ENCODE measurements around the gene DCLK1.

DCLK1 gene

DNA sequence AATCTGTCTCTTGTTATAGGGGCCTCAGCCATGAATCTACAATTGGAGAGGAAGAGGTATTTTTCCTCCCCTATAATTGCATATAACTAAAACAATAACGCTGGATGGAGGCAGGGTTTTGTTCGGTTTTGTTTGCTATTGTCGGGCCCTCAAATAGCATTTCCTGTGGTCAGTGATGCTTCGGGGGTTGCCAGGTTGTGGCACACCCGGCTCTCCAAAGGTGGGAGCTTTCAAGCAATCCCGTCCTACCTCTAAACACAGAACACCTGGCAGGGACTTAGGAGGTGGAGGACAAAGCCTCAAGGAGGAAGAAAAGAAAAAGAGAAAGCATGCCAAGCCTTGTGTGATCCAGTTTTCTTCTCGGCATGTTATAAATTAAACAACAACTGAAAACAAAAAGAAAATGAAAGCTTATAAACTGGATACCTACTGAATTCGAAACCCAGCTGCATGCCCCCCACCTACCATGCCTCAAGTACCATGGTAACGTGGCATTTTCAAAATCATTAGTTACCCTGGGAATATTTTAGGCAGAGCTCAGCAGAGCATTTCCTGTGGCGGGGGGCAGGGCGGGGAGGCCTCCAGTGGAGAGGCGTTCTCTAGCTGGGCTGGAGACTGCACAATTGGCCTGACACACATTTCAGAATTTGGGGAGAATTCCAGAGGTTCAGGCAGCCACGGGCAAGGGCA is 213.8 kb downstream of the DCLK1 start:
- TF ChIP-seq, protein P1, sequence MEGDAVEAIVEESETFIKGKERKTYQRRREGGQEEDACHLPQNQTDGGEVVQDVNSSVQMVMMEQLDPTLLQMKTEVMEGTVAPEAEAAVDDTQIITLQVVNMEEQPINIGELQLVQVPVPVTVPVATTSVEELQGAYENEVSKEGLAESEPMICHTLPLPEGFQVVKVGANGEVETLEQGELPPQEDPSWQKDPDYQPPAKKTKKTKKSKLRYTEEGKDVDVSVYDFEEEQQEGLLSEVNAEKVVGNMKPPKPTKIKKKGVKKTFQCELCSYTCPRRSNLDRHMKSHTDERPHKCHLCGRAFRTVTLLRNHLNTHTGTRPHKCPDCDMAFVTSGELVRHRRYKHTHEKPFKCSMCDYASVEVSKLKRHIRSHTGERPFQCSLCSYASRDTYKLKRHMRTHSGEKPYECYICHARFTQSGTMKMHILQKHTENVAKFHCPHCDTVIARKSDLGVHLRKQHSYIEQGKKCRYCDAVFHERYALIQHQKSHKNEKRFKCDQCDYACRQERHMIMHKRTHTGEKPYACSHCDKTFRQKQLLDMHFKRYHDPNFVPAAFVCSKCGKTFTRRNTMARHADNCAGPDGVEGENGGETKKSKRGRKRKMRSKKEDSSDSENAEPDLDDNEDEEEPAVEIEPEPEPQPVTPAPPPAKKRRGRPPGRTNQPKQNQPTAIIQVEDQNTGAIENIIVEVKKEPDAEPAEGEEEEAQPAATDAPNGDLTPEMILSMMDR (IDR thresholded peaks at IDR 0.05; ENCODE audit: insufficient read depth, low read length, missing control alignments) = no peak
- no peak for DNase-seq (ENCODE audit: low read depth, low spot score)
- peak overlapping the region; percentile 10 for H3K4me3 ChIP-seq (ENCODE audit: low read depth, low read length)
- ChIA-PET CTCF (interaction anchor here (1.3 to 1.5 kb wide), 2 partner anchors 11 to 102 kb away, joined by 3 read pairs; no protein-coding TSS in a partner anchor), POLR2A (no interaction called here)

DNA sequence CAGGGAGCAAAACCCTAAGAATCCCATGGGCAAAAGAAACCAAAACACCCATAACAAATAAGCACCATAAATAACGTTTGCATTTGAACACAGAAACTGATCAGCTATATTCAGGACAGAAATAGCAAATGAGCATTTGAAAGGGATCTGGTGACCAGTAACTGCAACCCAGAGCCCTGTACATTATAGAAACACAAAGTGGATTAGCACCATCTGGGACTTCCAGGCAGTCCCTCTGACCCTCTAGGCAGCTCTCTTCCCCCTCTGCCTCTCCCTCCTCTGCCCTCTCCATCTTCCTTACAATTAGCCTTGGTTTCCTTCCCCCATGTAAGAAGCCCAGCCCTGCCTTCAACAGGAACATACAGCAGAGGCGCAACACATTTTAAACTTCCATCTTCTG is 215.0 kb downstream of the DCLK1 start:
- no peak overlapping the region for H3K4me3 ChIP-seq (ENCODE audit: low read depth, low read length)
- ChIA-PET CTCF (interaction anchor here (1.2 to 1.3 kb wide), 2 partner anchors 12 to 62 kb away, joined by 3 read pairs; no protein-coding TSS in a partner anchor), POLR2A (no interaction called here)
- no peak for DNase-seq (ENCODE audit: low read depth, low spot score)
- TF ChIP-seq, protein P1 (IDR thresholded peaks at IDR 0.05; ENCODE audit: insufficient read depth, low read length, missing control alignments) = no peak

DNA sequence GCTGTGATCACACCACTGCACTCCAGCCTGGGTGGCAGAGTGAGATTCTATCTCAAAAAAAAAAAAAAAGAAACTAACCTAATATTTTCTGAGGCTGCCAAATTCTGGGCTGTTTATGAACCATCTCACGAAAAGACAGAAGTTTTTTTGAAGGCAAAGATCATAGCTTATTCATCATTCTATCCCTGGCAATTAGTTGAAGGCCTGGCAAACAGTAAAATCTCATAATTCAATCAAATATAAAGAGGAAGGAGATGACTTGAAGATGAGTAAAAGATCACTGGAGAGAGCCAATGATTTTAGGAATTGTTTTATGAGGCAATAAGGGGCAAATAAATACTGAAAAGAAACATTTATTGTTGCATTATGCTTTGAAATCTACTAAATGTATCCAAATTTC is 216.5 kb downstream of the DCLK1 start:
- TF ChIP-seq, protein P1 (IDR thresholded peaks at IDR 0.05; ENCODE audit: insufficient read depth, low read length, missing control alignments) = no peak
- POLR2A ChIA-PET = no interaction called here

DNA sequence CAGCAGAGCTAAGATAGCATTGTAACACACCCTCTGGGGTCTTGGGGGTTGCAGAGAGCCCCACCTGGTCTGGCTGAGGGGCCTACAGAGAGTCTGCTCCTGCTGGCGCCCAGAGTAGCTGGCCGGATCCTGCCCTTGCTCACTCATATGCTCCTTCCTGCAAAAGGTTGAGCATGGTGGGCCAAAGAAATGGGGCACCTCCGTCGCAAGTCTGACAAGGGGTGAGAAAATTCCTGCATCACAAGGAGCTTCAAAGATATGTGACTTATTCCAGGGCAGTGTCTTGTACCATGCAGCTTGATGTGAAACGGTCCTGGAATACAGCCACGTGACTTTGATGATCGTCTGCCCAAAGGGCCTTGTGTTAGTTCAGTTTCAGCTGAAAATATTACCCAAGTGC is 218.3 kb downstream of the DCLK1 start:
- POLR2A ChIA-PET = no interaction called here
- TF ChIP-seq, protein P1 (IDR thresholded peaks at IDR 0.05; ENCODE audit: insufficient read depth, low read length, missing control alignments) = no peak

More for the DNA sequence above, 216.5 kb downstream of the DCLK1 start:
- H3K4me3 ChIP-seq (ENCODE audit: low read depth, low read length) = no peak overlapping the region
- CTCF ChIA-PET = interaction anchor here (0.6 to 1.3 kb wide), 3 partner anchors 20 to 719 kb away, joined by 3 read pairs; no protein-coding TSS in a partner anchor
- DNase-seq (ENCODE audit: low read depth, low spot score) = no peak

DNA sequence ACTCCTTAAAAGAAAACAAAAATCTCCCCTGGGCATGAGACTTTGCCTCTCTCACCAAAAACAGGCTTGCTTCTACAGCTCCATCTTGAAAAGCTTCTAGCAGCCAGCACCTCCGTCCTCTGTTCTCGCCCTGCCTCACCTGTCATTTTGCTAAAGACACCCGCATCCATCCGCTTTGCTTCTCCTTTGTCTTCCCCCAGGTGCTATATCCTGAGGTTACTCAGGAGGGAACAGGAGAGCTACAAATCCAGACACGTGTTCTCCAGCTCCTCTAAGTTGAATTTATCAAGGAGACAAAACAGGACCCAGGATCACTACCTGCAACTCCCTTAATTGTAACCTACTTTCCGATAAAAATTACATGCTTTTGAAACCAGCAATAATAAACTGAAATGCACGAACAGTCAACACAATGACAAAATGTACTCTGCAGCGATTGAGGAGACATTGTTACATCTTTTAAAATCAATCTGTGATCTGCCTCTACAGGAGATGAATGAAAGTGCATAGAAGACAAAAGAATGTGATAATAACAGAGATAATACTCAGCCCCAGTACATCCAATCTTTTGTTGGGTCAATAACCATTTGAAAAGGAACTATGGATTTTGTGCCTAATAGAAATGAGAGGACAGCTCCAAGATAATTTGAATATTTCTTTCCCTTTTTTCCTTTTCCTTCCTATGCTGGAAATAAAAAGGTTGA is 221.2 kb downstream of the DCLK1 start:
- TF ChIP-seq, protein P1 (IDR thresholded peaks at IDR 0.05; ENCODE audit: insufficient read depth, low read length, missing control alignments) = no peak
- ChIA-PET CTCF (interaction anchor here (0.7 kb wide), 1 partner anchor 14 kb away, joined by 3 read pairs; no protein-coding TSS in a partner anchor), POLR2A (no interaction called here)
- no peak overlapping the region for H3K4me3 ChIP-seq (ENCODE audit: low read depth, low read length)
- DNase-seq (ENCODE audit: low read depth, low spot score) = no peak

More for the DNA sequence above, 218.3 kb downstream of the DCLK1 start:
- H3K4me3 ChIP-seq (ENCODE audit: low read depth, low read length) = no peak overlapping the region
- CTCF ChIA-PET = no interaction called here
- no peak for DNase-seq (ENCODE audit: low read depth, low spot score)

DNA sequence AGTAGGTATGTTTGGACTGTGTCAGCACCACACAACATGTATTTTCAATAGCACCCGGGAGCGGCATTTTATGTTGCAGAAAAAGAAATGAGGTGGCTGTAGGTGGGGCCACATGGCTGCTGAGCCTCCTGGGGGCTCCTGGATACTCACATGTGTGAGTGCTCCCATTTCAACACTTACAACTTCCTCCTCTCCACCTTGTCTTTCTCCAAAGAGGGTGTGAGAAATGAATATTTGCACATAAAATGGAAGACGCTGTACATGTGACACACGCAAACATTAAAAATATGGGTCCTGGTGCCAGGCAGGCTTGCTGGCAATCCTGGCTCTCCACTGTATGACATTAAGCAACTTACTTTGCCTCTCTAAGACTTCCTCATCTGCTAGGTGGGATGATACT is 222.1 kb downstream of the DCLK1 start:
- H3K4me3 ChIP-seq (ENCODE audit: low read depth, low read length) = no peak overlapping the region
- ChIA-PET CTCF (interaction anchor here (0.7 kb wide), 1 partner anchor 15 kb away, joined by 3 read pairs; no protein-coding TSS in a partner anchor), POLR2A (no interaction called here)
- TF ChIP-seq, protein P1 (IDR thresholded peaks at IDR 0.05; ENCODE audit: insufficient read depth, low read length, missing control alignments) = no peak
- DNase-seq (ENCODE audit: low read depth, low spot score) = no peak
